Inflammatory macrophage treated with lipopolysaccharide for 4 hours (primary cell): Measurements from ENCODE around the gene ING2.
"Not testable (repeated sequence)": the region's sequence is repeated elsewhere in the genome, so short reads cannot be mapped to it uniquely, and the experiment has no call there.

Experiments used
- DNase-seq: peaks from one replicate; pipeline ENCODE4 v3.0.0-alpha.2; 2020

ING2 gene

GRCh38 chr4:183550345-183551093, 45.7 kb downstream of the ING2 start:
- no peak for DNase-seq

GRCh38 chr4:183552274-183553146, 47.7 kb downstream of the ING2 start:
- DNase-seq = no peak

GRCh38 chr4:183553147-183553478, 48.3 kb downstream of the ING2 start:
- DNase-seq = not testable (repeated sequence)

- DNase-seq = no peak
Observed at GRCh38 chr4:183553601-183554345, 48.9 kb downstream of the ING2 start.

GRCh38 chr4:183554346-183554686, 49.5 kb downstream of the ING2 start:
- DNase-seq = no peak

GRCh38 chr4:183554878-183555585, 50.2 kb downstream of the ING2 start:
- DNase-seq = no peak

- DNase-seq = no peak
Observed at GRCh38 chr4:183556947-183557346, 52.1 kb downstream of the ING2 start.

- DNase-seq = no peak
Observed at GRCh38 chr4:183557611-183558010, 52.8 kb downstream of the ING2 start.

GRCh38 chr4:183558873-183559272, 54.0 kb downstream of the ING2 start:
- no peak for DNase-seq

GRCh38 chr4:183561905-183562304, 57.0 kb downstream of the ING2 start:
- no peak for DNase-seq
